ENCODE data around the gene RIPOR3. TPM values are rescaled to one million over a fixed set of nuclear protein-coding genes. Genes with fewer than 3 reads are reported as not detected.

Gene RIPOR3
- polyA plus RNA-seq, 1 donor (not counting 4 experiments of a cell fraction or from before 2014, with no cell fraction given): 0.10 TPM

- Histone ChIP-seq H3K36me3 (ENCODE audit: control insufficient read depth in 2 of 2, extremely low read depth in 1 of 2, insufficient read depth in 2 of 2, low read length in 2 of 2) (no peaks in the 10 kb centered on the region), H3K4me1 (ENCODE audit: control insufficient read depth, extremely low read depth, insufficient read depth, low read length) (no peaks in the 10 kb centered on the region), H4K20me1 (ENCODE audit: control insufficient read depth, extremely low read depth, insufficient read depth, low read length) (no peaks in the 10 kb centered on the region), H3K27me3 (ENCODE audit: control insufficient read depth, extremely low read depth, insufficient read depth, low read length) (no peaks in the 10 kb centered on the region), H3K9ac (ENCODE audit: control insufficient read depth, extremely low read depth, insufficient read depth, low read length) (no peak overlapping the region), H3K9me1 (ENCODE audit: control insufficient read depth, extremely low read depth, insufficient read depth, low read length) (no peaks in the 10 kb centered on the region), H3K79me2 (ENCODE audit: control insufficient read depth, insufficient read depth, low read length) (no peaks in the 10 kb centered on the region), H3K4me3 (ENCODE audit: control insufficient read depth in 2 of 3, extremely low read depth in 1 of 3, insufficient read depth in 2 of 3, low read depth in 1 of 3, low read length in 3 of 3) (no peak overlapping the region), H3K4me2 (ENCODE audit: control insufficient read depth, extremely low read depth, insufficient read depth, low read depth, low read length) (no peak overlapping the region), H3K27ac (ENCODE audit: control insufficient read depth, insufficient read depth, low read length) (no peak overlapping the region), H2AFZ (ENCODE audit: control insufficient read depth, low read length) (no peak overlapping the region), H3K9me3 (ENCODE audit: control insufficient read depth, low read depth, low read length) (no peaks in the 10 kb centered on the region)
- DNase-seq (ENCODE audit: low read depth, low spot score): no peak
- no peak for FAIRE-seq
- no peak for TF ChIP-seq EZH2 (IDR thresholded peaks at IDR 0.05; ENCODE audit: low read length)
- TF ChIP-seq CTCF (optimal IDR thresholded peaks at IDR 0.05 in 1 of 3, IDR thresholded peaks at IDR 0.05 in 1 of 3, conservative IDR thresholded peaks at IDR 0.05 in 1 of 3; ENCODE audit: extremely low read depth in 1 of 3, insufficient read depth in 2 of 3, low read length in 3 of 3): no peak
- dilution Hi-C loops (cut with MboI; ENCODE audit: extremely low pct_ligation_motif_present, low sequenced_read_pairs): no loop called here
Observed at GRCh38 chr20:50608750-50609104, 82.6 kb downstream of the RIPOR3 start.

- Histone ChIP-seq H3K9me3 (ENCODE audit: control insufficient read depth, low read depth, low read length) (no peaks in the 10 kb centered on the region), H3K4me3 (ENCODE audit: control insufficient read depth in 2 of 3, extremely low read depth in 1 of 3, insufficient read depth in 2 of 3, low read depth in 1 of 3, low read length in 3 of 3) (no peak overlapping the region), H3K79me2 (ENCODE audit: control insufficient read depth, insufficient read depth, low read length) (no peaks in the 10 kb centered on the region), H3K27me3 (ENCODE audit: control insufficient read depth, extremely low read depth, insufficient read depth, low read length) (no peaks in the 10 kb centered on the region), H3K4me2 (ENCODE audit: control insufficient read depth, extremely low read depth, insufficient read depth, low read depth, low read length) (no peak overlapping the region), H4K20me1 (ENCODE audit: control insufficient read depth, extremely low read depth, insufficient read depth, low read length) (no peaks in the 10 kb centered on the region), H3K36me3 (ENCODE audit: control insufficient read depth in 2 of 2, extremely low read depth in 1 of 2, insufficient read depth in 2 of 2, low read length in 2 of 2) (no peaks in the 10 kb centered on the region), H3K27ac (ENCODE audit: control insufficient read depth, insufficient read depth, low read length) (no peak overlapping the region), H2AFZ (ENCODE audit: control insufficient read depth, low read length) (no peak overlapping the region), H3K9me1 (ENCODE audit: control insufficient read depth, extremely low read depth, insufficient read depth, low read length) (no peaks in the 10 kb centered on the region), H3K9ac (ENCODE audit: control insufficient read depth, extremely low read depth, insufficient read depth, low read length) (no peak overlapping the region), H3K4me1 (ENCODE audit: control insufficient read depth, extremely low read depth, insufficient read depth, low read length) (no peaks in the 10 kb centered on the region)
- no peak for FAIRE-seq
- DNase-seq (ENCODE audit: low read depth, low spot score): no peak
- dilution Hi-C loops (cut with MboI; ENCODE audit: extremely low pct_ligation_motif_present, low sequenced_read_pairs): no loop called here
- TF ChIP-seq EZH2 (IDR thresholded peaks at IDR 0.05; ENCODE audit: low read length): no peak
- TF ChIP-seq CTCF (optimal IDR thresholded peaks at IDR 0.05 in 1 of 3, IDR thresholded peaks at IDR 0.05 in 1 of 3, conservative IDR thresholded peaks at IDR 0.05 in 1 of 3; ENCODE audit: extremely low read depth in 1 of 3, insufficient read depth in 2 of 3, low read length in 3 of 3): no peak
Observed at GRCh38 chr20:50607850-50608749, 83.2 kb downstream of the RIPOR3 start.
